ENCODE data around the gene PAX5.

- TF ChIP-seq PBX3 (IDR thresholded peaks at IDR 0.05) (no peak), SMC3 (IDR thresholded peaks at IDR 0.05) (no peak), JUN (IDR thresholded peaks at IDR 0.05) (no peak), CEBPB (IDR thresholded peaks at IDR 0.05) (no peak)
Measured at GRCh38 chr9:37001459-37001858, 32.6 kb downstream of the PAX5 start.

All from A549 (cell line).